Stimulated activated memory B cell treated with anti-CD40 and anti-IgM and Interleukin-4, amounts not matched to agents 10 μg/mL and 1 μg/mL and 100 μg/mL, for 72 hours (primary cell): ENCODE results near the gene DAAM1.

Source experiments
- ATAC-seq: fragments of 150-1000 bp; cut with Tn5 transposase; 2 replicates; pipeline ENCODE4 v1.10.0; 2021
- H3K27ac Mint-ChIP-seq: one replicate; pipeline ENCODE4 v1.8.0; 2022; ENCODE audit warnings: mild to moderate bottlenecking, mixed read lengths
- H3K27me3 Mint-ChIP-seq: one replicate; pipeline ENCODE4 v1.8.0; 2022; ENCODE audit warnings: mixed read lengths
- H3K36me3 Mint-ChIP-seq: one replicate; pipeline ENCODE4 v1.8.0; 2022; ENCODE audit warnings: mixed read lengths
- H3K4me1 Mint-ChIP-seq: one replicate; pipeline ENCODE4 v1.8.0; 2022; ENCODE audit warnings: mixed read lengths
- H3K4me3 Mint-ChIP-seq: one replicate; pipeline ENCODE4 v1.8.0; 2022; ENCODE audit warnings: mild to moderate bottlenecking, moderate library complexity, mixed read lengths
- H3K9me3 Mint-ChIP-seq: one replicate; pipeline ENCODE4 v1.8.0; 2022; ENCODE audit warnings: mixed read lengths

Gene DAAM1

DNA sequence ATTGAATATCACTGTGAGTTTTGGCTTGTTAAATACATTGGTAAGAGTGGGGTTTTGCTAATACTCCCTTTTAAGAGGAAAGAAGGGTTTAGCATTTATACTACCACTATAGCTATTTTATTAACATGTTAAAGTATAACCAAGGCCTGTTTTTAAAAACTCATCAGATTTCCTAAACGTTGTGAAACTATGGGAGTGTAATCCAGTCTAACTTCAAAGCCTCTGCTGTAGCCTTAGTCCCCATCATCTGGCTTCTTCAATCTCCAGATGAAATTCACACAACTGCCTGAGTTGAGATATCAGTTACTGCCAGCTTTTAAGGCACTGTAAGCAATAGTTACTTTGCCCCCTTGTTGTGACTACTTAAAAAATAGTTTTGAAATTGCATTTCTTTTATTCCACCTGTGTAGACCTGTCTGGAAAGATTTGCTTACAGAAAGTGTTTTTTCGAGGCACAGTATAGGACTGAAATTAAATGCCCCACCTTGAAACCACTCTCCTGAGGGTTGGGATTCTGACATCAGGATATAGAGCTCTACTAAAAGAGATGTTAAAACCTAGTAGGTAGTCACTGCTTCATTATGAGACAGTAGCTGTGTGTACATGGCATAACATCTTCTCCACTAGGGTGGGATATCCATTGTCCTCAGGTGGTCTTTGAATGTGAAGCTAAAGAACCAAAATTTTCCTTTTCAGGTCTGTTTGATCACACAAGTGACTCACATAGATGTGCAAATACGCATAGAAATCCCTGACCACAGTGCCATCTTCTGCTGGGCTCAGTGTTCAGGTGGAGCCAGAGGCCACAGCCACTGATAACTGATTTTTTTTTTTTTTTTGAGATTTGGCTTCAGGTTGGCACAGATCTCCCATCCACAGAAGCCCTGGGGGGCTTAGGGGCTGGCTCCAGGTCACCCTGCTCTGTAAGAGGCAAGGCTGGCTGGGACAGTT, 125.5 kb downstream of the DAAM1 start:
- no peak overlapping the region for H3K4me3 Mint-ChIP-seq
- no peaks in the 10 kb centered on the region for H3K36me3 Mint-ChIP-seq
- peaks cover 51% of the 10 kb centered on the region for H3K4me1 Mint-ChIP-seq
- H3K9me3 Mint-ChIP-seq: no peaks in the 10 kb centered on the region
- H3K27ac Mint-ChIP-seq: peak overlapping the region; percentile 34
- H3K27me3 Mint-ChIP-seq: no peaks in the 10 kb centered on the region
- no peak for ATAC-seq

DNA sequence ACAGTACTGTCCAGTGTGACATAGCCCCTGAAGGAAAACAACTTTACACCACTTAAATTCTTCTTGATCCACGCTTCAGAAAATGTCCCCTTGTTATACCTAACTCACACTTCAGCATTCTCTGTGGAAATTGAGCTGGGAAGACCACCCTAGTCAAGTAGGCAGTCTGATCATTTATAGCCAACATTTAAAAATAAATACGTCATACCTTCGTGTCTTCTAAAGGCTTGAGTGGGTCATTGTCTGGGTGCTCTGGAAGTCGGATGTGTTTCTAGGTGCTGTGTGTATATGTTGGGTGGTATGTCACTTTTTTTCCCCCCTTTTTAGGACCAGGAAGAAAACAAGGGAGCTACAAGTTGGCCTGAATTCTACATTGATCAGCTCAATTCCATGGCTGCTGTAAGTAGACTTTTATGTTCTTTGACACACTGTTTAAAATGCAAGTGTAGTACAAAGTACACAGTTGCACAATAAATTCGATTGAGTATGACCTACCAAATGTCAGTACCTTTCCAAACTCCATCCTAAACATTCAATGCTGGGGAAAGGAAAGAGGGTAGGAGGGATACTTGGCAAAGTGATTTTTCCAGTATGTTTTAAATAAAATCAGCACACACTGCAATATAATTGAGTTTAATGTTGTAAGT, 126.6 kb downstream of the DAAM1 start:
- no peaks in the 10 kb centered on the region for H3K36me3 Mint-ChIP-seq
- H3K27me3 Mint-ChIP-seq: no peaks in the 10 kb centered on the region
- no peaks in the 10 kb centered on the region for H3K9me3 Mint-ChIP-seq
- peak overlapping the region; percentile 34 for H3K27ac Mint-ChIP-seq
- H3K4me1 Mint-ChIP-seq: peaks cover 49% of the 10 kb centered on the region
- H3K4me3 Mint-ChIP-seq: no peak overlapping the region
- no peak for ATAC-seq

DNA sequence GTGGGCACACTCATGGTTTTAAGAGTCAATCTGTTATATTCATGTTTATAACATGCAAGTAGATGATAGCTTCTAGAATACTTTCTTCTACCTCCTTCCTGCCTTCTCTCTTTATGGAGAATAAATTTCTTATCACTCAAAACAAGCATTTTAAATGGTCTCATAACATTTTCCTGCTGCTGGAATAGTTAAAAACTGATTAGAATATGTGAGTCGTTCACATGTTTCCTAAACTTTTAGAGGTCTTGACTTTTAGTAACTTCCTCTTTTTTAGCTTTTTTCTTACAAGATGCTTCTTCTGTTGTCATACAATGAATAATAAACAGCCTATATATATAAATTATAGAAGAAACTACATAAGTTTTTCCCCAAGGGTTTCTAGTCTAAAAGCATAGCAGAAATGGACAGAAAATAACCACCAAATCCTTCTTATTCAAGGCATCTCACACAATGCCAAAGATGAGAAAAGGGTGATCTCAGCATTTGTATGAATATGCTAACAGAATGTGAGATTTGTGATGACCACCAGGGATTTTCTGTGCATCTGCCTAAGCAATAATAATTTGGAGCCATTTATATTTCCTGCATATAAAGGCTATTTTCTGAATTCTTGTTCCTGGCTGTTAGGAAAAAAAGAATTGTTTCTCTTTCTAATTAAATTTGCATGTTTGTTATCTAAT, 127.8 kb downstream of the DAAM1 start:
- no peak for ATAC-seq
- Mint-ChIP-seq H3K36me3 (no peaks in the 10 kb centered on the region), H3K27me3 (no peaks in the 10 kb centered on the region), H3K4me3 (no peak overlapping the region), H3K4me1 (peaks cover 53% of the 10 kb centered on the region), H3K27ac (peak overlapping the region; percentile 32), H3K9me3 (no peaks in the 10 kb centered on the region)

DNA sequence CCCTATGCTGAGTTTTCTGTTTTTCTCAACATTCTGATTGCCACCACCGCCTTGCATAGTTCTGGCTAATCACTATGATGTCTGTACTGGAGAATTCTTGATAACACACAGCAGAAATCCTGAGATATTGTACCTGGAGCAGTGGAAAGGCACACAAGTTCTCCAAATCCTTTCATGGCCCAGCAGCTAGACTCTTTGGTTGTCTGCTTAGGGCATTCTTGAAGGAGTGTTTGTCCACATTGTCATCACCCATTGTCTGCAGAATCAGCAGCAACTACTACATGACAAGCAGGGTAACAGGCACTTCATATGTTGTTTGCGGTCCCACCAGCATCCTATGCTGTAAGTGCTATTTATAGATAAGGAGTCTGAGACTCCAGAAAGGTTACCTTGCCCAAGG, 128.9 kb downstream of the DAAM1 start:
- H3K4me1 Mint-ChIP-seq: peaks cover 47% of the 10 kb centered on the region
- no peak overlapping the region for H3K27ac Mint-ChIP-seq
- no peaks in the 10 kb centered on the region for H3K36me3 Mint-ChIP-seq
- ATAC-seq: no peak
- H3K9me3 Mint-ChIP-seq: no peaks in the 10 kb centered on the region
- H3K4me3 Mint-ChIP-seq: no peak overlapping the region
- H3K27me3 Mint-ChIP-seq: no peaks in the 10 kb centered on the region

DNA sequence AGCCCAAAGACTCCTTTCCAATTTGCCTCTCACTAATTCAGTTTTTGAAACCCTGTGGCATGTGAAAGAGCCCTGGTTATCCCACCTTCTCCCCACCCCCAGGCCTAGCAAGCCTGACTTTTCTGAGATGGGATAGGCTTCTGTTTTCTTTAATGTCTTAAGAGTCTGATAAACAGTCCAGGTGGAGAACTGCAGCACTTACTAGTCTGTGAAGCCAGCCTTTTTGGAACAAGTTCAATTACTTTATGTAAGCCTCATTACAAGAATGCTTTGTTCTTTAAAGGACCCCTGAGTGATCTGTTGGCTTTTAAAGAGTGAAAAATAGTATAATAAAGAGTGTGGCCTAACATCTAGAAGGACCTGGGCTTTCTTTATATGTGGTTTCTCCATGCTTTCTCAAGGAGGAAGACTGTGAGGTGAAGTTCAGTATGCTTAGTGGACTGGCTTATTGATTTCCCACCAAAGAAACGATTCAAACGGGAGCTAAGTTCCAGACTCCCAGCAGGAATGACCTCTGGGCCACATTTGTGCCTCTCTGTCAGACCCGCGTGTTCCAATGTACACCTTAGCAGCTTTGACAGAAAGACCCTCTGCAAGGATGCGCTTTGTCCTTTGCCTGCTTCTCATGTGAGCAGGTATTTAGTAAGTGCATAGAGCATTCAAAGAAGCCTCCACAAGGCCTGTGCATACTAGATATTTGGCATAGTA, 129.5 kb downstream of the DAAM1 start:
- Mint-ChIP-seq H3K4me3 (no peak overlapping the region), H3K9me3 (no peaks in the 10 kb centered on the region), H3K36me3 (peaks cover under 1% of the 10 kb centered on the region), H3K27me3 (no peaks in the 10 kb centered on the region), H3K27ac (no peak overlapping the region), H3K4me1 (peaks cover 43% of the 10 kb centered on the region)
- ATAC-seq: no peak

DNA sequence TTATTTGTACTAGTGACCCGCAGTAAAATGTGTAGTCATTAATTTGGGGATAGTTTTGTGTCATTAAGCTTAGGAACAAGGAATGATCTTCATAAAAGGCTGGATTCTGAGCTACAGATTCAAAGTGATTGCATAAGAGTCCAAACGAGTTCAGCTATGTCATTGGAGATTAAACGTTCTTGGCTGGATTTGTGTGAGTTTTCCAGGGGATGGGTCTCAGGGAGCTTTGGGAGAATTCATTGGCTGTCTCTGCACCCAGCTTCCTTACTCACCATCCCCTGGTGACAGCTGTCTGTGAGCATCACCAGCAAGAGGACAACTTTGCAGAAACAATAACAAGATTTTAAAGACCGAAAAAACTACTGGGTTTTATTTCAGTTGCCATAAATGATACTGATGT, 130.4 kb downstream of the DAAM1 start:
- H3K9me3 Mint-ChIP-seq: no peaks in the 10 kb centered on the region

GRCh38 chr14:59320361-59320760, 131.9 kb downstream of the DAAM1 start:
- ATAC-seq: no peak
- Mint-ChIP-seq H3K27me3 (no peaks in the 10 kb centered on the region), H3K4me3 (no peak overlapping the region), H3K4me1 (peaks cover 30% of the 10 kb centered on the region), H3K9me3 (no peaks in the 10 kb centered on the region), H3K27ac (no peak overlapping the region), H3K36me3 (peaks cover 17% of the 10 kb centered on the region)

More for the DNA sequence above, 130.4 kb downstream of the DAAM1 start:
- no peak overlapping the region for H3K27ac Mint-ChIP-seq
- peaks cover 37% of the 10 kb centered on the region for H3K4me1 Mint-ChIP-seq
- no peak overlapping the region for H3K4me3 Mint-ChIP-seq
- H3K36me3 Mint-ChIP-seq: peaks cover 6% of the 10 kb centered on the region
- no peak for ATAC-seq
- no peaks in the 10 kb centered on the region for H3K27me3 Mint-ChIP-seq

GRCh38 chr14:59320763-59321625, 132.5 kb downstream of the DAAM1 start:
- Mint-ChIP-seq H3K36me3 (peaks cover 23% of the 10 kb centered on the region), H3K4me1 (peaks cover 26% of the 10 kb centered on the region), H3K4me3 (no peak overlapping the region), H3K27me3 (no peaks in the 10 kb centered on the region), H3K9me3 (no peaks in the 10 kb centered on the region), H3K27ac (no peak overlapping the region)
- no peak for ATAC-seq

GRCh38 chr14:59321626-59321949, 133.1 kb downstream of the DAAM1 start:
- H3K36me3 Mint-ChIP-seq: peaks cover 29% of the 10 kb centered on the region

GRCh38 chr14:59325906-59326305, 137.4 kb downstream of the DAAM1 start:
- Mint-ChIP-seq H3K4me3 (no peak overlapping the region), H3K27me3 (no peaks in the 10 kb centered on the region), H3K9me3 (no peaks in the 10 kb centered on the region), H3K36me3 (peaks cover 60% of the 10 kb centered on the region), H3K4me1 (peaks cover 13% of the 10 kb centered on the region), H3K27ac (no peak overlapping the region)
- ATAC-seq: no peak

More at GRCh38 chr14:59321626-59321949, 133.1 kb downstream of the DAAM1 start:
- peaks cover 22% of the 10 kb centered on the region for H3K4me1 Mint-ChIP-seq
- H3K9me3 Mint-ChIP-seq: no peaks in the 10 kb centered on the region
- H3K27ac Mint-ChIP-seq: no peak overlapping the region
- H3K27me3 Mint-ChIP-seq: no peaks in the 10 kb centered on the region
- ATAC-seq: no peak
- no peak overlapping the region for H3K4me3 Mint-ChIP-seq

DNA sequence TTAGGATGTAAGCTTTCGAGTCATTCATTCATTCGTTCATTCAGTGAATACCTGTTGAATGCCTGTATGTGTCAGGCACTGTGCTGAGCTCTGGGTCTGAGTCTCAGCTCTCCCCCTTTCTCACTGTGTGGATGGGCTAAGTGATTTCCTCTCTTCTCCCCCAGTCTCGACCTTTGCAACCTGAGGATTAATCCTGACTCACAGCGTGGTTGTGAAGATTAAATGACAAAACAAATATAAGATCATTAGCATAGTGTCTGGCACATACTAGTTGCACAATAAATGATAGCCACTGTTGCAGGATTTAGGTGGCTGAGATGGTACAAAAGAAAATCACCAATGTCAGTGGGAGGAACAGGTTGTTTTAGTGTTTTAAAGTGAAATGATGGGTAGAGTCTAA, 140.0 kb downstream of the DAAM1 start:
- H3K27ac Mint-ChIP-seq: no peak overlapping the region
- ATAC-seq: no peak

GRCh38 chr14:59330455-59330854, 142.0 kb downstream of the DAAM1 start:
- no peaks in the 10 kb centered on the region for H3K27me3 Mint-ChIP-seq
- H3K36me3 Mint-ChIP-seq: peaks cover 69% of the 10 kb centered on the region
- H3K4me1 Mint-ChIP-seq: peaks cover 8% of the 10 kb centered on the region
- H3K27ac Mint-ChIP-seq: peak overlapping the region; percentile 76
- peak overlapping the region; percentile 16 for H3K4me3 Mint-ChIP-seq
- ATAC-seq: peak; percentile 57
- H3K9me3 Mint-ChIP-seq: no peaks in the 10 kb centered on the region

More for the DNA sequence above, 140.0 kb downstream of the DAAM1 start:
- H3K4me1 Mint-ChIP-seq: peaks cover 8% of the 10 kb centered on the region
- H3K9me3 Mint-ChIP-seq: no peaks in the 10 kb centered on the region
- peaks cover 72% of the 10 kb centered on the region for H3K36me3 Mint-ChIP-seq
- H3K27me3 Mint-ChIP-seq: no peaks in the 10 kb centered on the region
- H3K4me3 Mint-ChIP-seq: no peak overlapping the region

DNA sequence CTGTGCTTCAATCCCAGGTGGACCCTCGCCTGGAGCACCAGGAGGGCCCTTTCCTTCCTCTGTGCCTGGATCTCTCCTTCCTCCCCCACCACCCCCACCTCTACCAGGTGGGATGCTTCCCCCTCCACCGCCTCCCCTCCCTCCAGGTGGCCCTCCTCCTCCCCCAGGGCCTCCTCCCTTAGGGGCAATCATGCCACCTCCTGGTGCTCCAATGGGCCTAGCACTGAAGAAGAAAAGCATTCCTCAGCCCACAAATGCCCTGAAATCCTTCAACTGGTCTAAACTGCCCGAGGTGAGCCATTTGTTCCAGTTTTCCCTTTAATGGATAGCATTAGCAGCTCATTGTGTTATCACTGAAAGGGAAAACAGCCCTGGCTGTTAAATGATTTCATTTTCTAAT, 142.8 kb downstream of the DAAM1 start:
- H3K9me3 Mint-ChIP-seq: no peaks in the 10 kb centered on the region
- H3K36me3 Mint-ChIP-seq: peaks cover 66% of the 10 kb centered on the region

GRCh38 chr14:59332727-59333126, 144.3 kb downstream of the DAAM1 start:
- no peak overlapping the region for H3K27ac Mint-ChIP-seq

More for the DNA sequence above, 142.8 kb downstream of the DAAM1 start:
- Mint-ChIP-seq H3K27ac (peak overlapping the region; percentile 76), H3K4me3 (no peak overlapping the region), H3K27me3 (no peaks in the 10 kb centered on the region), H3K4me1 (peaks cover 8% of the 10 kb centered on the region)
- ATAC-seq: no peak

More at GRCh38 chr14:59332727-59333126, 144.3 kb downstream of the DAAM1 start:
- Mint-ChIP-seq H3K4me1 (peaks cover 8% of the 10 kb centered on the region), H3K36me3 (peaks cover 62% of the 10 kb centered on the region), H3K27me3 (no peaks in the 10 kb centered on the region), H3K9me3 (no peaks in the 10 kb centered on the region), H3K4me3 (no peak overlapping the region)
- ATAC-seq: no peak
